ENCODE data around the gene PLAC8. TPM values are rescaled to one million over a fixed set of nuclear protein-coding genes. Genes with fewer than 3 reads are reported as not detected.

Gene PLAC8
- total and polyA plus RNA-seq, 2 donors (not counting 1 experiment from before 2014, with no cell fraction given): 125 to 499 TPM

DNA sequence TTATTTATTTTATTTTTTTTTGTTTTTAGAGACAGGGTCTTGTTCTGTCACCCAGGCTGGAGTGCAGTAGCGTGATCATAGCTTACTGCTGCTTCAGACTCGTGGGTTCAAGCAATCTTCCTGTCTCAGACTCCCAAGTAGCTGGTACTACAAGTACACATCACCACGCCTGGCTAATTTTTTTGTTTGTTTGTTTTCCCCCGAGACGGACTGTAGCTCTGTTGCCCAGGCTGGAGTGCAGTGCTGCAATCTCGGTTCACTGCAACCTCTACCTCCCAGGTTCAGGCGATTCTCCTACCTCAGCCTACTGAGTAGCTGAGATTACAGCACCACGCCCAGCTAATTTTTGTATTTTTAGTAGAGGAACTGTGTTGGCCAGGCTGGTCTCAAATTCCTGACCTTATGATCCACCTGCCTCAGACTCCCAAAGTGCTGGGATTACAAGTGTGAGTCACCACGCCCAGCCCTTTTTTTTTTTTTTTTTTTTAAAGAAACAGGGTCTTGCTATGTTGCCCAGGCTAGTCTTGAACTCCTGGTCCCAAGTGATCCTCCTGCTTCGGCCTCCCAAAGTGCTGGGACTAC lies 47.4 kb downstream of the PLAC8 start:
- H3K4me1 ChIP-seq (ENCODE audit: control insufficient read depth in 2 of 2, insufficient read depth in 2 of 2, low read length in 2 of 2): no peaks in the 10 kb centered on the region
- ChIA-PET POLR2A (no interaction called here), CTCF (interaction anchor here (0.5 to 1.6 kb wide), 4 partner anchors 9 to 213 kb away, joined by 3 to 6 read pairs (median 3); no protein-coding TSS in a partner anchor)
- no peaks in the 10 kb centered on the region for H4K20me1 ChIP-seq (ENCODE audit: control insufficient read depth, insufficient read depth, low read length, poor library complexity, severe bottlenecking)
- no peaks in the 10 kb centered on the region for H3K9me3 ChIP-seq (ENCODE audit: control extremely low read depth in 1 of 3, control insufficient read depth in 2 of 3, insufficient read depth in 1 of 3, low read length in 2 of 3)
- TF ChIP-seq CTCF (IDR thresholded peaks at IDR 0.05) (no peak), EZH2 (IDR thresholded peaks at IDR 0.05; ENCODE audit: borderline replicate concordance, insufficient read depth, low read depth, low read length, poor library complexity, severe bottlenecking) (no peak)
- no peak overlapping the region for H3K9ac ChIP-seq (ENCODE audit: low read length)
- Mint-ChIP-seq H3K4me1 (no peaks in the 10 kb centered on the region), H3K27me3 (no peaks in the 10 kb centered on the region), H3K4me3 (no peak overlapping the region), H3K27ac (no peak overlapping the region), H3K9me3 (ENCODE audit: insufficient read depth) (no peaks in the 10 kb centered on the region)
- DNase-seq (no peak), ATAC-seq (ENCODE audit: low read depth) (no peak)
- no peaks in the 10 kb centered on the region for H3K27me3 ChIP-seq (replicated peaks in 1 of 4; ENCODE audit: control extremely low read depth in 1 of 4, control insufficient read depth in 3 of 4, insufficient read depth in 4 of 4, low read length in 3 of 4)
- no peak overlapping the region for H3K27ac ChIP-seq (ENCODE audit: low read length in 2 of 2)
- intact Hi-C loops (cut with micrococcal nuclease): no loop called here
- H3K4me2 ChIP-seq (replicated peaks; ENCODE audit: low read depth, low read length, poor library complexity, severe bottlenecking): no peak overlapping the region
- no peak overlapping the region for H3K4me3 ChIP-seq (ENCODE audit: control extremely low read depth in 1 of 5, extremely low read depth in 1 of 5, insufficient read depth in 1 of 5, low read depth in 2 of 5, low read length in 4 of 5)
- H2AFZ ChIP-seq (ENCODE audit: insufficient read depth, low read depth, low read length, poor library complexity, severe bottlenecking): no peak overlapping the region
- 98% methylated on average over 6 of the region's 10 CpGs for WGBS (ENCODE audit: insufficient coverage)
- H3K79me2 ChIP-seq (ENCODE audit: control insufficient read depth, insufficient read depth, low read length): no peaks in the 10 kb centered on the region
- peaks cover 8 to 43% of the 10 kb centered on the region in 2 experiments for H3K36me3 ChIP-seq (replicated peaks in 1 of 2; ENCODE audit: control extremely low read depth in 1 of 2, control insufficient read depth in 1 of 2, extremely low read depth in 1 of 2, insufficient read depth in 2 of 2, low read length in 1 of 2)

GRCh38 chr4:83065266-83065665 lies 49.3 kb downstream of the PLAC8 start:
- no peaks in the 10 kb centered on the region for H3K9me3 Mint-ChIP-seq (ENCODE audit: insufficient read depth)

More at GRCh38 chr4:83065266-83065665, 49.3 kb downstream of the PLAC8 start:
- Histone ChIP-seq H3K4me3 (ENCODE audit: control extremely low read depth in 1 of 5, extremely low read depth in 1 of 5, insufficient read depth in 1 of 5, low read depth in 2 of 5, low read length in 4 of 5) (no peak overlapping the region), H3K9me3 (ENCODE audit: control extremely low read depth in 1 of 3, control insufficient read depth in 2 of 3, insufficient read depth in 1 of 3, low read length in 2 of 3) (no peaks in the 10 kb centered on the region), H4K20me1 (ENCODE audit: control insufficient read depth, insufficient read depth, low read length, poor library complexity, severe bottlenecking) (no peaks in the 10 kb centered on the region), H3K4me2 (replicated peaks; ENCODE audit: low read depth, low read length, poor library complexity, severe bottlenecking) (no peak overlapping the region), H2AFZ (ENCODE audit: insufficient read depth, low read depth, low read length, poor library complexity, severe bottlenecking) (no peak overlapping the region), H3K4me1 (ENCODE audit: control insufficient read depth in 2 of 2, insufficient read depth in 2 of 2, low read length in 2 of 2) (no peaks in the 10 kb centered on the region), H3K27ac (ENCODE audit: low read length in 2 of 2) (no peak overlapping the region), H3K79me2 (ENCODE audit: control insufficient read depth, insufficient read depth, low read length) (no peaks in the 10 kb centered on the region), H3K9ac (ENCODE audit: low read length) (no peak overlapping the region), H3K36me3 (replicated peaks in 1 of 2; ENCODE audit: control extremely low read depth in 1 of 2, control insufficient read depth in 1 of 2, extremely low read depth in 1 of 2, insufficient read depth in 2 of 2, low read length in 1 of 2) (peaks cover 9 to 54% of the 10 kb centered on the region in 2 experiments), H3K27me3 (replicated peaks in 1 of 4; ENCODE audit: control extremely low read depth in 1 of 4, control insufficient read depth in 3 of 4, insufficient read depth in 4 of 4, low read length in 3 of 4) (no peaks in the 10 kb centered on the region)
- Mint-ChIP-seq H3K4me3 (no peak overlapping the region), H3K27me3 (no peaks in the 10 kb centered on the region), H3K4me1 (no peaks in the 10 kb centered on the region), H3K27ac (no peak overlapping the region)
- intact Hi-C loops (cut with micrococcal nuclease): no loop called here
- DNase-seq: no peak
- no CpG with 5 or more reads among the region's 1 CpG for WGBS (ENCODE audit: insufficient coverage)
- CTCF ChIA-PET: interaction anchor here (0.8 to 1.5 kb wide), 2 partner anchors 195 to 215 kb away, joined by 3 read pairs; no protein-coding TSS in a partner anchor
- POLR2A ChIA-PET: interaction anchor here (0.6 kb wide), 1 partner anchor 10 kb away, joined by 6 read pairs; no protein-coding TSS in a partner anchor
- TF ChIP-seq EZH2 (IDR thresholded peaks at IDR 0.05; ENCODE audit: borderline replicate concordance, insufficient read depth, low read depth, low read length, poor library complexity, severe bottlenecking): no peak
- TF ChIP-seq CTCF (IDR thresholded peaks at IDR 0.05): no peak
- no peak for ATAC-seq (ENCODE audit: low read depth)
